Keratinocyte (primary cell): ENCODE data around the gene AGPS. TPM values are rescaled to one million over a fixed set of nuclear protein-coding genes. Genes with fewer than 3 reads are reported as not detected.

ENCODE experiments used
- DNase-seq: peaks from one replicate; pipeline ENCODE4 v3.0.0-alpha.2; 2011; ENCODE audit warnings: low read depth, missing footprints, low spot score
- FAIRE-seq: peaks from 2 replicates; lab custom pipeline; 2011; peaks lifted over from hg19 to GRCh38; lab: Jason Lieb, UNC
- H2AFZ ChIP-seq: 2 replicates; pipeline ENCODE4 v1.6.0; 2012; ENCODE audit warnings: low read length, control low read depth, inconsistent platforms; ENCODE audit not compliant: control insufficient read depth
- H3K27ac ChIP-seq: 2 replicates; pipeline ENCODE4 v1.5.1; 2011; ENCODE audit warnings: low read length; ENCODE audit not compliant: control insufficient read depth, insufficient read depth
- H3K27me3 ChIP-seq: 3 replicates; pipeline ENCODE4 v1.6.0; 2011; ENCODE audit warnings: low read length; ENCODE audit not compliant: control insufficient read depth, insufficient read depth; ENCODE audit errors: extremely low read depth
- H3K36me3 ChIP-seq, 2 experiments: 2 replicates in 1 of 2; 3 replicates in 1 of 2; pipeline ENCODE4 v1.5.1; 2011; ENCODE audit warnings: low read length in 2 of 2, mild to moderate bottlenecking in 1 of 2; ENCODE audit not compliant: control insufficient read depth in 2 of 2, insufficient read depth in 2 of 2; ENCODE audit errors: extremely low read depth in 1 of 2
- H3K4me1 ChIP-seq: 3 replicates; pipeline ENCODE4 v1.5.1; 2011; ENCODE audit warnings: low read length; ENCODE audit not compliant: control insufficient read depth, insufficient read depth; ENCODE audit errors: extremely low read depth
- H3K4me2 ChIP-seq: 3 replicates; pipeline ENCODE4 v1.6.0; 2011; ENCODE audit warnings: low read depth, low read length; ENCODE audit not compliant: control insufficient read depth, insufficient read depth; ENCODE audit errors: extremely low read depth
- H3K4me3 ChIP-seq, 3 experiments: fragments of 200-600 bp in 1 of 3; sonication (generic) in 1 of 3; 2 replicates in 2 of 3; 3 replicates in 1 of 3; pipeline ENCODE4 v1.5.1; 2011 to 2016; ENCODE audit warnings: low read length in 3 of 3, mild to moderate bottlenecking in 3 of 3, control low read depth in 2 of 3, inconsistent platforms in 1 of 3, low read depth in 1 of 3, mixed read lengths in 1 of 3, mixed run types in 1 of 3, moderate library complexity in 1 of 3; ENCODE audit not compliant: control insufficient read depth in 2 of 3, insufficient read depth in 2 of 3; ENCODE audit errors: extremely low read depth in 1 of 3
- H3K79me2 ChIP-seq: 2 replicates; pipeline ENCODE4 v1.6.0; 2012; ENCODE audit warnings: low read length; ENCODE audit not compliant: control insufficient read depth, insufficient read depth
- H3K9ac ChIP-seq: 3 replicates; pipeline ENCODE4 v1.6.0; 2011; ENCODE audit warnings: low read length; ENCODE audit not compliant: control insufficient read depth, insufficient read depth; ENCODE audit errors: extremely low read depth
- H3K9me1 ChIP-seq: 3 replicates; pipeline ENCODE4 v1.6.0; 2011; ENCODE audit warnings: low read length; ENCODE audit not compliant: control insufficient read depth, insufficient read depth; ENCODE audit errors: extremely low read depth
- H3K9me3 ChIP-seq: 2 replicates; pipeline ENCODE4 v1.5.1; 2012; ENCODE audit warnings: low read depth, low read length; ENCODE audit not compliant: control insufficient read depth
- H4K20me1 ChIP-seq: 3 replicates; pipeline ENCODE4 v1.6.0; 2011; ENCODE audit warnings: low read length; ENCODE audit not compliant: control insufficient read depth, insufficient read depth; ENCODE audit errors: extremely low read depth
- CTCF ChIP-seq, 3 experiments: IDR thresholded peaks in 1 of 3; conservative IDR thresholded peaks in 1 of 3; optimal IDR thresholded peaks in 1 of 3; 2 replicates in 2 of 3; 3 replicates in 1 of 3; pipeline versions ENCODE3 to v1.5.1; 2011; ENCODE audit warnings: low read length in 3 of 3, mild to moderate bottlenecking in 3 of 3, moderate library complexity in 2 of 3, control low read depth in 1 of 3, inconsistent platforms in 1 of 3; ENCODE audit not compliant: insufficient read depth in 2 of 3; ENCODE audit errors: extremely low read depth in 1 of 3
- EZH2 ChIP-seq: IDR thresholded peaks from one replicate; pipeline ENCODE4 v1.6.1; 2012; ENCODE audit warnings: inconsistent platforms, mild to moderate bottlenecking, low read length, moderate library complexity
- dilution Hi-C: fragments of 300-500 bp; cut with MboI; formaldehyde crosslinking; loops from one replicate; pipeline ENCODE4 v1.7.0; 2020; ENCODE audit warnings: low sequenced_read_pairs; ENCODE audit not compliant: extremely low pct_ligation_motif_present
- polyA plus RNA-seq, 5 experiments: library from polyadenylated mRNA; depleted of rRNA in 3 of 5; stranded (reverse) in 3 of 5; stranded (forward) in 1 of 5; unstranded in 1 of 5; fragments of >200 nt; gene quantifications; 1 replicate in 1 of 5; 2 replicates in 3 of 5; 3 replicates in 1 of 5; pipeline versions ENCODE4 v1.2.1 to v1.2.3, GENCODE V29; 2011 to 2012; ENCODE audit warnings: missing spikeins in 2 of 5, low read depth in 1 of 5, low replicate concordance in 1 of 5

The AGPS gene
- polyA plus RNA-seq, 1 donor (not counting 4 experiments of a cell fraction or from before 2014, with no cell fraction given), result 28.0 TPM

GRCh38 chr2:177489719-177490301 lies 97.2 kb downstream of the AGPS start:
- FAIRE-seq, result peak; percentile 17
- no peaks in the 10 kb centered on the region for H3K36me3 ChIP-seq

GRCh38 chr2:177495945-177496344 lies 103.4 kb downstream of the AGPS start:
- Histone ChIP-seq H3K4me1 (no peaks in the 10 kb centered on the region), H3K4me2 (no peak overlapping the region), H3K9me1 (no peaks in the 10 kb centered on the region), H3K79me2 (no peaks in the 10 kb centered on the region), H3K9me3 (no peaks in the 10 kb centered on the region), H3K27ac (no peak overlapping the region), H2AFZ (no peak overlapping the region), H3K27me3 (no peaks in the 10 kb centered on the region), H3K4me3 (no peak overlapping the region), H3K9ac (no peak overlapping the region), H4K20me1 (no peaks in the 10 kb centered on the region), H3K36me3 (no peaks in the 10 kb centered on the region)
- FAIRE-seq, result no peak
- DNase-seq, result no peak
- TF ChIP-seq EZH2, result no peak
- TF ChIP-seq CTCF (optimal IDR thresholded peaks at IDR 0.05 in 1 of 3, IDR thresholded peaks at IDR 0.05 in 1 of 3, conservative IDR thresholded peaks at IDR 0.05 in 1 of 3; ENCODE audit: extremely low read depth in 1 of 3, insufficient read depth in 2 of 3, low read length in 3 of 3), result no peak
- dilution Hi-C loops, result no loop called here

More at GRCh38 chr2:177489719-177490301, 97.2 kb downstream of the AGPS start:
- DNase-seq, result no peak
- Histone ChIP-seq H3K79me2 (no peaks in the 10 kb centered on the region), H3K9me1 (no peaks in the 10 kb centered on the region), H3K4me3 (no peak overlapping the region), H3K4me2 (no peak overlapping the region), H3K9ac (no peak overlapping the region), H3K9me3 (no peaks in the 10 kb centered on the region), H3K27me3 (no peaks in the 10 kb centered on the region), H3K4me1 (no peaks in the 10 kb centered on the region), H4K20me1 (no peaks in the 10 kb centered on the region), H3K27ac (no peak overlapping the region), H2AFZ (no peak overlapping the region)
- dilution Hi-C loops, result no loop called here
- TF ChIP-seq EZH2, result no peak
- TF ChIP-seq CTCF (optimal IDR thresholded peaks at IDR 0.05 in 1 of 3, IDR thresholded peaks at IDR 0.05 in 1 of 3, conservative IDR thresholded peaks at IDR 0.05 in 1 of 3; ENCODE audit: extremely low read depth in 1 of 3, insufficient read depth in 2 of 3, low read length in 3 of 3), result peak in 2 of 3 experiments; percentile 32 to 43
